GM13976 (cell line): Measurements from ENCODE around the gene P2RX3.

Experiments
- DNase-seq: peaks from one replicate; pipeline ENCODE4 v3.0.0; 2012; ENCODE audit warnings: low spot score
- in situ Hi-C: fragments of 300-500 bp; cut with MboI; formaldehyde crosslinking; loops from one replicate; pipeline ENCODE4 v1.12.0; 2022; ENCODE audit warnings: low sequenced_read_pairs, mixed read lengths, inconsistent platforms; ENCODE audit not compliant: unreplicated experiment
- TF ChIP-seq, protein P1 (sequence below): IDR thresholded peaks from 2 replicates; pipeline ENCODE4 v1.5.1; 2012; ENCODE audit warnings: borderline replicate concordance, mild to moderate bottlenecking; ENCODE audit not compliant: insufficient read depth; ENCODE audit errors: extremely low read depth, missing control alignments, control extremely low read depth

P2RX3 gene

DNA sequence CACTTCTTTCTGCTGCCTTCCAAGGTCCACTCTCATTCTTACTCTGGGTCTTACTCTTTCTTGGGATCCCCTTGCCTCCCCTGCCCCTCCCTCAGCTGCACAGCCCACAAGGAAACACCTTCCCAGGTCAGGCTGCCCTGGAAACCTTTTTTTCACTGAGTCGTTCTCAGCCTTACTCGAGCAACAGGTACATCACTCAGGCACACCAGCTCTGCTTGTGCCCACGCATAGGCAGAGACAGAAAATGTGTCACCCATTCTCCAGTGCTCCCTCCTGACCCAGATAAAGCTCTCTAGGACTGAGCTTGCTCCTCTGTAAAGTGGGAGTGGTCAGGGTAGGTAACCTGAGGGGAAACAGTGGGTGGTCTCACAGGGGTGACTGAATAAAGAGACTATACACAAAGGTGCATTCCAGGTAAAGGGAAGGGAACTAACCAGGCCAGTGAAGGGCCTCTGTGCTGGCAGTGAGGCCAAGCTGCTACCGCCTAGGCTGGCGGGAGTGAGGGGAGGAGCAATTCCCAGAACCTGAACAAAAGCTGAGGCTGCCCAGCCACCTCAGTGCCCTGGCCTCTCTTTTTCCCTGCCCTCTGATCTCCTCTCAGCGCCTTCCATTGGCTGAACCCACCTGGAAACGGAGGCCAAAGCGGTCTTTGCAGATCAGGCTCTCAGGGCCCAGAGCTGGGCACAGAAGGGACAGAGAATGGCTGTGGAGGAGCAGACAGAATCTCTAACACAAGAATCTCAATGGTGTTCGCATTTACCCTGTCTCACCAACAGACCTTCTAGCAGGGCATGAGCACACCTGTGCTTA lies 26.9 kb downstream of the P2RX3 start:
- no peak for DNase-seq
- TF ChIP-seq, protein P1, sequence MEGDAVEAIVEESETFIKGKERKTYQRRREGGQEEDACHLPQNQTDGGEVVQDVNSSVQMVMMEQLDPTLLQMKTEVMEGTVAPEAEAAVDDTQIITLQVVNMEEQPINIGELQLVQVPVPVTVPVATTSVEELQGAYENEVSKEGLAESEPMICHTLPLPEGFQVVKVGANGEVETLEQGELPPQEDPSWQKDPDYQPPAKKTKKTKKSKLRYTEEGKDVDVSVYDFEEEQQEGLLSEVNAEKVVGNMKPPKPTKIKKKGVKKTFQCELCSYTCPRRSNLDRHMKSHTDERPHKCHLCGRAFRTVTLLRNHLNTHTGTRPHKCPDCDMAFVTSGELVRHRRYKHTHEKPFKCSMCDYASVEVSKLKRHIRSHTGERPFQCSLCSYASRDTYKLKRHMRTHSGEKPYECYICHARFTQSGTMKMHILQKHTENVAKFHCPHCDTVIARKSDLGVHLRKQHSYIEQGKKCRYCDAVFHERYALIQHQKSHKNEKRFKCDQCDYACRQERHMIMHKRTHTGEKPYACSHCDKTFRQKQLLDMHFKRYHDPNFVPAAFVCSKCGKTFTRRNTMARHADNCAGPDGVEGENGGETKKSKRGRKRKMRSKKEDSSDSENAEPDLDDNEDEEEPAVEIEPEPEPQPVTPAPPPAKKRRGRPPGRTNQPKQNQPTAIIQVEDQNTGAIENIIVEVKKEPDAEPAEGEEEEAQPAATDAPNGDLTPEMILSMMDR: no peak
- in situ Hi-C loops: no loop called here

GRCh38 chr11:57368106-57368844 lies 30.1 kb downstream of the P2RX3 start:
- DNase-seq: no peak
- TF ChIP-seq, protein P1: no peak
- in situ Hi-C loops: no loop called here

DNA sequence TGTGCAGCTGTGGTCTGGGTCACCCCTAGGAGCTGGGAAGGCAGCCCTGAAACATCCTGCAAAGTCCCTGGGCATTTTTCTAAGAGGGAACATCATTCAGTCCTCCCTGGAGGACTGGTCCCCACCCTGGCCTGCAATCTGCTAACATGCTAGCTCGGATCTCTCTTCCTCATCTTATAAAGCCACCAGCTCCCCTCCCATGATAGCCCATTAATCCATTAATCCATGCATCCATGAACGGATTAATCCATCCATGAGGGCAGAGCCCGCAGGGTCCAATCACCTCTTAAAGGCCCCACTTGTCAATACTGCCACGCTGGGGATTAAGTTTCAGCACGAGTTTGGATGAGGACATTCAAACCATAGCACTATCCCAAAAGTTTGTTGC lies 30.7 kb downstream of the P2RX3 start:
- TF ChIP-seq, protein P1: no peak
- DNase-seq: no peak
- in situ Hi-C loops: no loop called here

DNA sequence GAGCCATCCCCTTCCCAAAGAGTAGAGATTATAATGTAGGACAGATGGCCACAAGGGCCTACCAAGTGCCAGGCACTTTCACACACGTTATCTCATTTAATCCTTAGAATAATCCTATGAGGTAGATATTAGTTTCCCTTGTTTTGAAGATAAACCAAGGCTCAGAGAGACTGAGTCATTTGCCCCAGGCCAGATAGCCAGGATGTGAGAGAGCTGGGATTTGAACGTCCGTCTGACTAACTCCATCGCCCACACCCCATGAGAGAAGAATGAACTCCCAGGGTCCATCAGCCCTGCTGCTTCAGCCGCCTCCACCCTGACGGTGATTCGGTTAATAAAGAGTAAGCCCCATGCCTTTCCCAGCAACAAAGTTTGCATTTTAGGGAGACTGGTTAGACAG lies 32.1 kb downstream of the P2RX3 start:
- in situ Hi-C loops: no loop called here
- no peak for DNase-seq
- TF ChIP-seq, protein P1: no peak

DNA sequence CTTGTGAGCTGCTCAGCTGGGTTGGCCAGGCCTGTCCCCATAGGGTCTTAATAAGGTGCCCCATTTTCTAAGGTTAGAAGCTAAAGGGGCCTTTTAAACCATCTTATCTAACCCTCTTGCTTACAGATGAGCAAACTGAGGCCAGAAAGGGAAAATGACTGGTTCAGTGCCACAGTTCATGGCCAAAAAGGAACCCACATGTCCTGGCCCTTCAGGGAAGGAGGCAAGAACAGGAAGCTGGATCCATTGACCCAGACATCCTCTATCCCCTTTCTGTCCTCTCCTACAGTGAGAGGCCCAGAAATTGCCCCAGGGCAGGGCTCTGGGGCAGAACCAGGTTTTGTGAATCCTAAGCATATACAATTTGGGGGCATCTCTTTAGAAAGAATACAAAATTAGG lies 32.8 kb downstream of the P2RX3 start:
- no peak for DNase-seq
- in situ Hi-C loops: no loop called here
- TF ChIP-seq, protein P1: no peak

DNA sequence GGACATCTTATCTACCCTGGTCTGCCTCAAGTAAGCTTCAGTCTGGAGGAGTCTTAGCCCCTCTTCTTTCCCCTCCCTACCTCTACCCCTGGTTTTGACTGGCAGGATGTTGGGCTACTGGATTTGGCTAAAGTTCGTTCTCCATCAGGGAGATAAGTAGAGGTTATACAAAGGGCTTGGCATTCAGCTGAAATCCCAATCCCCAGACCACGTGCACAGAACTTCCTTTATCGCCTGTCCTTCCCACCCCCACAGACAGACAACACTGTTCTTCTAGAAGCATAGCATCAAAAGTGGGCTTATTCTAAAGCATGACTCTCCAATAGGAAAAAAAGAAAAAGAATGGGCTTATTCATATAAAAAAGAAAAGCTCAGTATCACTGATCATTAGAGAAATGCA lies 35.0 kb downstream of the P2RX3 start:
- DNase-seq: no peak
- in situ Hi-C loops: no loop called here
- TF ChIP-seq, protein P1: no peak

GRCh38 chr11:57374966-57375365 lies 36.8 kb downstream of the P2RX3 start:
- in situ Hi-C loops: no loop called here
- TF ChIP-seq, protein P1: no peak
- no peak for DNase-seq
